WTC11 (cell line): ENCODE data around the gene WNT10A. TPM values are rescaled to one million over a fixed set of nuclear protein-coding genes. Genes with fewer than 3 reads are reported as not detected.

Source experiments
- ATAC-seq: fragments of 200-7000 bp; cut with Tn5 transposase; 2 replicates; pipeline ENCODE4 v1.10.0; 2021; ENCODE audit warnings: mild to moderate bottlenecking, moderate library complexity
- CTCF ChIA-PET: fragments of 300-600 bp; sonication (Branson Sonifier 250); formaldehyde crosslinking; loops from one replicate; lab custom pipeline; 2021; ENCODE audit warnings: antibody characterized with exemption; lab: Charles Lee
- POLR2A ChIA-PET: fragments of 350-600 bp; sonication (Branson Sonifier 250); formaldehyde crosslinking; loops from one replicate; lab custom pipeline; 2021; ENCODE audit warnings: antibody characterized with exemption; lab: Charles Lee
- DNase-seq: peaks from one replicate; pipeline ENCODE4 v3.0.0; 2021; ENCODE audit warnings: low spot score
- H3K27ac Mint-ChIP-seq: 2 replicates; pipeline ENCODE4 v1.8.0; 2021; ENCODE audit warnings: mixed read lengths
- H3K27me3 Mint-ChIP-seq: 2 replicates; pipeline ENCODE4 v1.8.0; 2021; ENCODE audit warnings: low read depth, mild to moderate bottlenecking, moderate library complexity, mixed read lengths
- H3K36me3 Mint-ChIP-seq: 2 replicates; pipeline ENCODE4 v1.8.0; 2021; ENCODE audit warnings: mixed read lengths
- H3K4me1 Mint-ChIP-seq: 2 replicates; pipeline ENCODE4 v1.8.0; 2022; ENCODE audit warnings: mixed read lengths
- H3K4me3 Mint-ChIP-seq: 2 replicates; pipeline ENCODE4 v1.8.0; 2021; ENCODE audit warnings: mild to moderate bottlenecking, moderate library complexity, mixed read lengths
- H3K9me3 Mint-ChIP-seq: 2 replicates; pipeline ENCODE4 v1.8.0; 2021; ENCODE audit warnings: mixed read lengths
- AFF4 ChIP-seq: sonication (generic); formaldehyde crosslinking; IDR thresholded peaks from 2 replicates; pipeline ENCODE4 v1.8.1; 2023; ENCODE audit warnings: mild to moderate bottlenecking, missing genetic modification reagents, borderline replicate concordance
- E2F4 ChIP-seq: sonication (generic); formaldehyde crosslinking; IDR thresholded peaks from 2 replicates; pipeline ENCODE4 v1.8.1; 2022; ENCODE audit warnings: low read depth, mild to moderate bottlenecking, moderate library complexity, missing genetic modification reagents, borderline replicate concordance
- FOXJ3 ChIP-seq: sonication (generic); formaldehyde crosslinking; IDR thresholded peaks from 2 replicates; pipeline ENCODE4 v1.9.0; 2021; ENCODE audit warnings: missing genetic modification reagents, mild to moderate bottlenecking, borderline replicate concordance
- FOXK1 ChIP-seq: sonication (generic); formaldehyde crosslinking; IDR thresholded peaks from 2 replicates; pipeline ENCODE4 v1.8.0; 2022; ENCODE audit warnings: mild to moderate bottlenecking, moderate library complexity, missing genetic modification reagents
- GABPB1 ChIP-seq: sonication (generic); formaldehyde crosslinking; IDR thresholded peaks from 2 replicates; pipeline ENCODE4 v1.8.1; 2023; ENCODE audit warnings: mild to moderate bottlenecking, missing genetic modification reagents
- GRHL2 ChIP-seq: fragments of 250-450 bp; sonication (Bioruptor Pico); IDR thresholded peaks from 2 replicates; pipeline ENCODE4 v1.8.0; 2022; ENCODE audit warnings: mild to moderate bottlenecking, moderate library complexity; ENCODE audit not compliant: insufficient replicate concordance, severe bottlenecking
- IRF2 ChIP-seq: sonication (generic); formaldehyde crosslinking; IDR thresholded peaks from 2 replicates; pipeline ENCODE4 v1.8.0; 2022; ENCODE audit warnings: low read depth, missing genetic modification reagents, borderline replicate concordance
- JAZF1 ChIP-seq: fragments of 250-450 bp; sonication (Bioruptor Pico); IDR thresholded peaks from 2 replicates; pipeline ENCODE4 v1.9.0; 2021; ENCODE audit warnings: moderate library complexity, mild to moderate bottlenecking, inconsistent platforms
- MYBL2 ChIP-seq: sonication (generic); formaldehyde crosslinking; IDR thresholded peaks from 2 replicates; pipeline ENCODE4 v1.8.1; 2023; ENCODE audit warnings: mild to moderate bottlenecking, moderate library complexity, missing genetic modification reagents
- NR2C2 ChIP-seq: sonication (generic); formaldehyde crosslinking; IDR thresholded peaks from 2 replicates; pipeline ENCODE4 v1.8.0; 2022; ENCODE audit warnings: mild to moderate bottlenecking, missing genetic modification reagents
- OVOL2 ChIP-seq: fragments of 250-450 bp; sonication (Bioruptor Pico); IDR thresholded peaks from 2 replicates; pipeline ENCODE4 v1.9.0; 2021; ENCODE audit warnings: mild to moderate bottlenecking, borderline replicate concordance
- PRRX2 ChIP-seq: fragments of 250-450 bp; sonication (Bioruptor Pico); IDR thresholded peaks from 2 replicates; pipeline ENCODE4 v1.8.0; 2021; ENCODE audit warnings: mild to moderate bottlenecking
- SP1 ChIP-seq: sonication (generic); formaldehyde crosslinking; conservative IDR thresholded peaks from 2 replicates; pipeline ENCODE4 v1.8.1; 2022; ENCODE audit warnings: missing genetic modification reagents
- TEAD1 ChIP-seq: sonication (generic); formaldehyde crosslinking; IDR thresholded peaks from 2 replicates; pipeline ENCODE4 v1.8.0; 2022; ENCODE audit warnings: mild to moderate bottlenecking, missing genetic modification reagents
- TP53 ChIP-seq: sonication (generic); formaldehyde crosslinking; IDR thresholded peaks from 2 replicates; pipeline ENCODE4 v1.8.1; 2023; ENCODE audit warnings: mild to moderate bottlenecking, missing genetic modification reagents
- USF2 ChIP-seq: sonication (generic); formaldehyde crosslinking; IDR thresholded peaks from 2 replicates; pipeline ENCODE4 v1.8.1; 2023; ENCODE audit warnings: mild to moderate bottlenecking, missing genetic modification reagents, moderate library complexity
- ZNF138 ChIP-seq: sonication (generic); formaldehyde crosslinking; conservative IDR thresholded peaks from 2 replicates; pipeline ENCODE4 v1.8.1; 2022; ENCODE audit warnings: mild to moderate bottlenecking, moderate library complexity, missing genetic modification reagents
- ZNF317 ChIP-seq: sonication (generic); formaldehyde crosslinking; IDR thresholded peaks from 2 replicates; pipeline ENCODE4 v1.8.1; 2023; ENCODE audit warnings: low read depth, mild to moderate bottlenecking, moderate library complexity, missing genetic modification reagents, borderline replicate concordance
- total RNA-seq: library from RNA; stranded (reverse); gene quantifications from 3 replicates; pipeline ENCODE4 v1.2.3, GENCODE V29; 2021
- TF ChIP-seq, protein P1 (sequence below): sonication (generic); formaldehyde crosslinking; IDR thresholded peaks from 2 replicates; pipeline ENCODE4 v1.8.0; 2023; ENCODE audit warnings: mild to moderate bottlenecking, missing genetic modification reagents

WNT10A gene
- total RNA-seq, 1 experiment from 2014 or later, result not detected

GRCh38 chr2:218850796-218851195 lies 29.9 kb upstream of the WNT10A start:
- no peak for TF ChIP-seq SP1 (CRISPR knock-in tag)
- TF ChIP-seq OVOL2, result no peak
- no peak for TF ChIP-seq PRRX2 (CRISPR knock-in tag)
- no peak for TF ChIP-seq TEAD1
- no peak for TF ChIP-seq NR2C2
- TF ChIP-seq USF2 (CRISPR knock-in tag), result no peak
- Mint-ChIP-seq H3K36me3 (peaks cover 9% of the 10 kb centered on the region), H3K4me3 (no peak overlapping the region), H3K9me3 (peaks cover 3% of the 10 kb centered on the region; the same call in 1 of the 2 replicates), H3K27ac (no peak overlapping the region), H3K4me1 (peaks cover 22% of the 10 kb centered on the region), H3K27me3 (peaks cover 43% of the 10 kb centered on the region)
- ChIA-PET CTCF (interaction anchor here (1.0 to 3.9 kb wide), 6 partner anchors 26 to 179 kb away, joined by 3 to 54 read pairs (median 4); no protein-coding TSS in a partner anchor), POLR2A (no interaction called here)
- DNase-seq (no peak), ATAC-seq (no peak)

GRCh38 chr2:218851286-218851685 lies 29.4 kb upstream of the WNT10A start:
- peaks cover 27% of the 10 kb centered on the region for H3K4me1 Mint-ChIP-seq
- H3K4me3 Mint-ChIP-seq, result no peak overlapping the region
- H3K27me3 Mint-ChIP-seq, result peaks cover 48% of the 10 kb centered on the region
- H3K36me3 Mint-ChIP-seq, result peaks cover 9% of the 10 kb centered on the region
- H3K27ac Mint-ChIP-seq, result no peak overlapping the region
- CTCF ChIA-PET, result interaction anchor here (0.6 to 3.5 kb wide), 6 partner anchors 22 to 129 kb away, joined by 3 to 22 read pairs (median 6); partner anchors contain the start of gene CDK5R2
- H3K9me3 Mint-ChIP-seq, result peaks cover 3% of the 10 kb centered on the region; the same call in 1 of the 2 replicates
- TF ChIP-seq PRRX2 (CRISPR knock-in tag), result no peak
- TF ChIP-seq FOXK1 (CRISPR knock-in tag), result no peak
- TF ChIP-seq, protein P1, sequence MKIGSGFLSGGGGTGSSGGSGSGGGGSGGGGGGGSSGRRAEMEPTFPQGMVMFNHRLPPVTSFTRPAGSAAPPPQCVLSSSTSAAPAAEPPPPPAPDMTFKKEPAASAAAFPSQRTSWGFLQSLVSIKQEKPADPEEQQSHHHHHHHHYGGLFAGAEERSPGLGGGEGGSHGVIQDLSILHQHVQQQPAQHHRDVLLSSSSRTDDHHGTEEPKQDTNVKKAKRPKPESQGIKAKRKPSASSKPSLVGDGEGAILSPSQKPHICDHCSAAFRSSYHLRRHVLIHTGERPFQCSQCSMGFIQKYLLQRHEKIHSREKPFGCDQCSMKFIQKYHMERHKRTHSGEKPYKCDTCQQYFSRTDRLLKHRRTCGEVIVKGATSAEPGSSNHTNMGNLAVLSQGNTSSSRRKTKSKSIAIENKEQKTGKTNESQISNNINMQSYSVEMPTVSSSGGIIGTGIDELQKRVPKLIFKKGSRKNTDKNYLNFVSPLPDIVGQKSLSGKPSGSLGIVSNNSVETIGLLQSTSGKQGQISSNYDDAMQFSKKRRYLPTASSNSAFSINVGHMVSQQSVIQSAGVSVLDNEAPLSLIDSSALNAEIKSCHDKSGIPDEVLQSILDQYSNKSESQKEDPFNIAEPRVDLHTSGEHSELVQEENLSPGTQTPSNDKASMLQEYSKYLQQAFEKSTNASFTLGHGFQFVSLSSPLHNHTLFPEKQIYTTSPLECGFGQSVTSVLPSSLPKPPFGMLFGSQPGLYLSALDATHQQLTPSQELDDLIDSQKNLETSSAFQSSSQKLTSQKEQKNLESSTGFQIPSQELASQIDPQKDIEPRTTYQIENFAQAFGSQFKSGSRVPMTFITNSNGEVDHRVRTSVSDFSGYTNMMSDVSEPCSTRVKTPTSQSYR (CRISPR knock-in tag), result no peak
- no peak for TF ChIP-seq AFF4 (CRISPR knock-in tag)
- no peak for TF ChIP-seq GABPB1 (CRISPR knock-in tag)
- no peak for TF ChIP-seq IRF2 (CRISPR knock-in tag)
- TF ChIP-seq TP53 (CRISPR knock-in tag), result no peak
- TF ChIP-seq MYBL2 (CRISPR knock-in tag), result no peak
- TF ChIP-seq FOXJ3 (CRISPR knock-in tag), result no peak
- no peak for TF ChIP-seq NR2C2
- no peak for TF ChIP-seq E2F4 (CRISPR knock-in tag)
- no peak for TF ChIP-seq ZNF138 (CRISPR knock-in tag)
- no peak for TF ChIP-seq GRHL2 (CRISPR knock-in tag)
- no peak for TF ChIP-seq JAZF1
- TF ChIP-seq ZNF317 (CRISPR knock-in tag), result no peak
- POLR2A ChIA-PET, result interaction anchor here (0.6 to 0.7 kb wide), 2 partner anchors 21 to 40 kb away, joined by 3 to 4 read pairs; no protein-coding TSS in a partner anchor
- ATAC-seq, result no peak
- DNase-seq, result no peak
